Ishikawa (cell line): ENCODE data around the gene PTPRN2.

ENCODE experiments used
- CEBPB ChIP-seq: IDR thresholded peaks from 2 replicates; pipeline ENCODE4 v1.6.1; 2012
- CREB1 ChIP-seq: IDR thresholded peaks from 2 replicates; pipeline ENCODE4 v1.6.1; 2012; ENCODE audit warnings: low read depth
- EGR1 ChIP-seq: IDR thresholded peaks from 2 replicates; pipeline ENCODE4 v1.6.1; 2012
- EP300 ChIP-seq: IDR thresholded peaks from 2 replicates; pipeline ENCODE4 v1.6.1; 2012; ENCODE audit warnings: borderline replicate concordance
- FOXM1 ChIP-seq: IDR thresholded peaks from 2 replicates; pipeline ENCODE4 v1.6.1; 2012; ENCODE audit warnings: low read depth, borderline replicate concordance
- MAX ChIP-seq: IDR thresholded peaks from 2 replicates; pipeline ENCODE4 v1.6.1; 2012
- NFIC ChIP-seq: IDR thresholded peaks from 2 replicates; pipeline ENCODE4 v1.6.1; 2012
- RAD21 ChIP-seq: IDR thresholded peaks from 2 replicates; pipeline ENCODE4 v1.6.1; 2012; ENCODE audit warnings: low read depth
- REST ChIP-seq: IDR thresholded peaks from 2 replicates; pipeline ENCODE4 v1.6.1; 2012; ENCODE audit warnings: low read depth, mild to moderate bottlenecking
- TAF1 ChIP-seq: IDR thresholded peaks from 2 replicates; pipeline ENCODE4 v1.6.1; 2012; ENCODE audit warnings: low read depth, mild to moderate bottlenecking
- TCF12 ChIP-seq: IDR thresholded peaks from 2 replicates; pipeline ENCODE4 v1.6.1; 2012; ENCODE audit warnings: low read depth
- TEAD4 ChIP-seq: IDR thresholded peaks from 2 replicates; pipeline ENCODE4 v1.6.1; 2012
- USF1 ChIP-seq: IDR thresholded peaks from 2 replicates; pipeline ENCODE4 v1.6.1; 2012
- YY1 ChIP-seq: IDR thresholded peaks from 2 replicates; pipeline ENCODE4 v1.6.1; 2012; ENCODE audit warnings: low read depth
- ZBTB7A ChIP-seq: IDR thresholded peaks from 2 replicates; pipeline ENCODE4 v1.6.1; 2012; ENCODE audit warnings: low read depth

Gene PTPRN2

GRCh38 chr7:157763279-157764000 is 824.2 kb downstream of the PTPRN2 start:
- no peak for TF ChIP-seq TEAD4
- no peak for TF ChIP-seq USF1
- TF ChIP-seq CEBPB, result no peak
- TF ChIP-seq TAF1, result no peak
- no peak for TF ChIP-seq EP300
- TF ChIP-seq ZBTB7A, result no peak
- TF ChIP-seq TCF12, result no peak
- no peak for TF ChIP-seq FOXM1
- no peak for TF ChIP-seq MAX
- no peak for TF ChIP-seq NFIC
- TF ChIP-seq EGR1, result no peak
- no peak for TF ChIP-seq CREB1
- no peak for TF ChIP-seq YY1
- TF ChIP-seq REST, result no peak
- TF ChIP-seq RAD21, result no peak

GRCh38 chr7:157762824-157763223 is 824.8 kb downstream of the PTPRN2 start:
- TF ChIP-seq TAF1, result no peak
- no peak for TF ChIP-seq RAD21
- no peak for TF ChIP-seq EP300
- no peak for TF ChIP-seq TEAD4
- TF ChIP-seq NFIC, result no peak
- TF ChIP-seq CREB1, result no peak
- TF ChIP-seq ZBTB7A, result no peak
- TF ChIP-seq MAX, result no peak
- TF ChIP-seq EGR1, result no peak
- TF ChIP-seq TCF12, result no peak
- no peak for TF ChIP-seq YY1
- no peak for TF ChIP-seq REST
- no peak for TF ChIP-seq CEBPB
- TF ChIP-seq FOXM1, result no peak

GRCh38 chr7:157760004-157760730 is 827.5 kb downstream of the PTPRN2 start:
- no peak for TF ChIP-seq TAF1
- TF ChIP-seq YY1, result no peak
- TF ChIP-seq FOXM1, result no peak
- TF ChIP-seq TCF12, result no peak
- no peak for TF ChIP-seq MAX
- TF ChIP-seq TEAD4, result no peak
- TF ChIP-seq ZBTB7A, result no peak
- no peak for TF ChIP-seq EGR1
- no peak for TF ChIP-seq CEBPB
- no peak for TF ChIP-seq CREB1
- TF ChIP-seq REST, result no peak

GRCh38 chr7:157759246-157759805 is 828.3 kb downstream of the PTPRN2 start:
- TF ChIP-seq TEAD4 (no peak), EP300 (no peak), USF1 (no peak), REST (no peak), MAX (no peak), CREB1 (no peak), RAD21 (no peak), YY1 (no peak), EGR1 (no peak), FOXM1 (no peak), CEBPB (no peak), TAF1 (no peak), ZBTB7A (no peak), NFIC (no peak), TCF12 (no peak)
